HG02840 (cell line): ENCODE measurements around the gene NIPAL3.
"Not testable (repeated sequence)": the region's sequence is repeated elsewhere in the genome, so short reads cannot be mapped to it uniquely, and the experiment has no call there.

Experiments
- ATAC-seq: cut with Tn5 transposase; IDR thresholded peaks from one replicate; pipeline ENCODE4 v1.9.1; 2021; ENCODE audit warnings: mild to moderate bottlenecking, moderate library complexity, moderate number of reproducible peaks; ENCODE audit not compliant: unreplicated experiment, low FRiP score

NIPAL3 gene

DNA sequence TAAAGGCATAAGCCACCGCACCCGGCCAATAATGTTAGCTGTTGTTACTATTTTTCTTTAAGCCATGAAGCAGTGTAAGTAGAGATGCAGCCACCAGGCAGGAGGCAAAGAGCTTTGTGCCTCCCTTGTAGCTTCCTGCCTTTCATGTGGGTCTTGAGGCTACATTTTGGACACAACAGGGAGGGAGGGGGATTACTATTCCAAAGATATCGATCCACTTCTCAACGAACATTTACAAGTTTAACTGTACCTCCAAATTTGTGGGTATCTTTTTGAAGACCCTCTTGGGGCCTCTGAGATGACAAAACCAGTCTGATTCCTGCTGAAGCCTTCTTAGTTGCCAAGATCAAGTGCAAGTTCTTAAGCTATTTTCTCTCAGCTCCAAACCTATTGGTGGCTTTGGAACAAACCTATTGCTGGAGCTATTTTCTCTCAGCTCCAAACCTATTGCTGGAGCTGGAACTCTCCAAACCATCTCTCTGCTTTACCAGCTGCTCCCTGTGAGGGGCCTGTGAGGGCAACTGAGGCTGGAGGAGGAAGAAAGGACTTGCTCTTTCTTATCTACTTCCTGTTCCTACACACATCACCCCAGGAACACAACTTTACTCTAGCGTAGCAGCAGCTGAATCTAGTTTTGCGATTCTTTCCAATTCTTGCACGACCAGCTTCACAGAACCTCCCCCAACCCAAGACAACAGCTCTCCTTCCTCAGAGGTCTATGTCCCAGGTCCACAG lies 70.9 kb downstream of the NIPAL3 start:
- ATAC-seq = no peak

- no peak for ATAC-seq
Measured at GRCh38 chr1:24487455-24487854, 71.9 kb downstream of the NIPAL3 start.

GRCh38 chr1:24488159-24488558 lies 72.6 kb downstream of the NIPAL3 start:
- ATAC-seq = not testable (repeated sequence)

DNA sequence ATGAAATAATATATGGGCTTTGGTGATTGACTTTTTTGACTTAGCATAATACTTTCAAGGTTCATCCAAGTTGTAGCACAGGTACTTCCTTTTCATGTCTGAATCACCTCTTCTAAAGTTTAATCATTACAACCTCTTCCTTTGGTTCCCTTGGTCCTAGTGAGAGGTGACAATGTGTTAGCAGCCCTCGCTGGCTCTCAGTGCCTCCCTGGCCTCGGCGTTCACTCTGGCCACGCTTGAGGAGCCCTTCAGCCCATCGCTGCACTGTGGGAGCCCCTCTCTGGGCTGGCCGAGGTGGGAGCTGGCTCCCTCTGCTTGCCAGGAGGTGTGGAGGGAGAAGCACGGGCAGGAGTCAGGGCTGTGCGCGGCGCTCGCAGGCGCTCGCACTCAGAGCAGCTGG lies 74.1 kb downstream of the NIPAL3 start:
- ATAC-seq = no peak

DNA sequence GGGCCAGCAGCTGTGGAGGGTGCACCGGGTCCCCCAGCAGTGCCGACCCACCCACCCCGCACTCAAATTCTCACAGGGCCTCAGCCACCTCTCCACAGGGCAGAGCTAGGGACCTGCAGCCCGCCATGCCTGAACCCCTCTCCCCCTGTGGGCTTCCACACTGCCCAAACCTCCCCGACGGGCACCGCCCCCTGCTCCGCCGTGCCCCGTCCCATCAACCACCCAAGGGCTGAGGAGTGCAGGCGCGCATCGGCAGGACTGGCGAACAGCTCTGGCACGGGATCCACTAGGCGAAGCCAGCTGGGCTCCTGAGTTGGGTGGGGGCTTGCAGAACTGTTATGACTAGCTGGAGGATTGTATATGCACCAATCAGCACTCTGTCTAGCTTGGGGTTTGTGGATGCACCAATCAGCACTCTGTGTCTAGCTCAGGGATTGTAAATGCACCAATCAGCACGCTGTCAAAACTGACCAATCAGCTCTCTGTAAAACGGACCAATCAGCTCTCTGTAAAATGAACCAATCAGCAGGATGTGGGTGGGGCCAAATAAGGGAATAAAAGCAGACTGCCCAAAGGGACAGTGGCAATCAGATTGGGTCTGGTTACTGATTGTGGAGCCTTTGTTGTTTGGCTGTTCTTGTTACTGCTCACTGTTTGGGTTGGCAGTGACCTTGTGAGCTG lies 74.6 kb downstream of the NIPAL3 start:
- no peak for ATAC-seq

DNA sequence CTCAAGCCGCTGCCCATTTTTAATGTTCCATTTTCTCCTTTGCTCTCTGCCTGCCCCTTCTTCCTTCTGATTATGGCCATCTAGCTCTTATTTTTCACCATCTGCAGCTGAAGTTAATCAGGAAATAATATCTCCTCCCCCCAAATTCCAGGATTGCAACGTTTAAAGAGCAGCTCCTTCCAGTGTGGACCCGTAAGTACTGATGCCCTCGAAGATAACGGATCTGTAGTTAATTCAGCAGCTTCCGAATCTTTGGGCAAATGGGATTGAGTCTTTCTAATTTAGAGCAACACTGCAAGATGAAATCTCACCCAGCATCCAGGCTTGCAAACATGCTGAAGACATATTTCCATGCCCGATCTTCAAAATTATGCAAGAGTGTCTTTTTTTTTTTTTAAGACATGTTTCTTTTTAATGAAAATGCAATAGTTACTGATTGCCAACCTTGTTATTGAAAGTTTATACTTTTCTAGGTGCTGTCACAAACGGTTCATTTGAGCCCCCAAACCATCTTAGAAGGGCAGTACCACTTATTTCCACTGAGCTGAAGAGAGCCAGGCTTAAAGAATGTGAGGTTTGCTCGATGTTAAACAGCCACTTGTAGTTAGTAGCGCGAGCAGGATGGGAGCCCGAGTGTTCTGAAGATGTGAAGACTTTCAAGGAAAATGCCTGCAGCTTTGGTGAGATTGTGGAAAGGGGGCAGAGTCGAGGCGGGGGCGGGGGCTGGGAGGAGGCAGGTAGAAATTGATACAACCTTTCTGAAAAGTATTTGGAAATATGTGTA lies 76.2 kb downstream of the NIPAL3 start:
- ATAC-seq = no peak

DNA sequence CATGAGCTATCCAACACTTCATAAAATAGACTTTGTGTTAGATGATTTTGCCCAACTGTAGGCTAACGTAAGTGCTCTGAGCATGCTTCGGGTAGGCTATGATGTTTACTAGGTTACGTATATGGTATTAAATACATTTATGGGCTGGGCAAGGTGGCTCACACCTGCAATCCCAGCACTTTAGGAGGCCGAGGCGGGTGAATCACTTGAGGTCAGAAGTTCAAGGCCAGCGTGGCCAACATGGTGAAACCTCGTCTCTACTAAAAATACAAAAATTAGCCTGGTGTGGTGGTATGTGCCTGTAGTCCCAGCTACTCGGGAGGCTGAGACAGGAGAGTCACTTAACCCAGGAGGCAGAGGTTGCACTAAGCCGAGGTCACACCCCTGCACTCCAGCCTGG lies 77.3 kb downstream of the NIPAL3 start:
- not testable (repeated sequence) for ATAC-seq

GRCh38 chr1:24493785-24494184 lies 78.2 kb downstream of the NIPAL3 start:
- no peak for ATAC-seq

- no peak for ATAC-seq
Measured at GRCh38 chr1:24498589-24498988, 83.0 kb downstream of the NIPAL3 start.

DNA sequence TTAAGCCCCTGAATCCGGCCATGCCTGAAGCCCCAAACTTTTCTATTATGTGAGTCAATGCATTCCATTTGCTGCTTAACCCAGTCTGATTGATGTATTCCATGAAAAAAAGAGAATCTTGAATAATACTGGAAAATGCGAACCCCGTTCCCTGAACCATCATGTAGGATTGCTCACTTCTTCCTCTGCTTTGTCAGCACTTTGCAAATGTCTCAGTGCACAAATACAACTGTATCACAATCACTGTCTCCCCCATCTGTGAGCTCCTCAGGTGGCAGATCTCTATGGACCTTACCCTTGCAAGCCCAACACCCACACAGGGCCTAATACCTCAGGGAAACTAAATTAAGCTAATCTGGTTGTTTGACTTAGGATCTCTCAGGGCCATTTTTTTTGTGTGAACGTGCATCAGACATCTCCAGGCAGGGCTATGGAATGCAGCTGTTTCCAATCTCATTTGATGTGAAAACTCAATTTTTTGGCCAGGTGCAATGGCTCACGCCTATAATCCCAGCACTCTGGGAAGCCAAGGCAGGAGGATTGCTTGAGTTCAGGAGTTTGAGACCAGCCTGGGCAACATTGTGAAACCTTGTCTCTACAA lies 84.9 kb downstream of the NIPAL3 start:
- no peak for ATAC-seq

DNA sequence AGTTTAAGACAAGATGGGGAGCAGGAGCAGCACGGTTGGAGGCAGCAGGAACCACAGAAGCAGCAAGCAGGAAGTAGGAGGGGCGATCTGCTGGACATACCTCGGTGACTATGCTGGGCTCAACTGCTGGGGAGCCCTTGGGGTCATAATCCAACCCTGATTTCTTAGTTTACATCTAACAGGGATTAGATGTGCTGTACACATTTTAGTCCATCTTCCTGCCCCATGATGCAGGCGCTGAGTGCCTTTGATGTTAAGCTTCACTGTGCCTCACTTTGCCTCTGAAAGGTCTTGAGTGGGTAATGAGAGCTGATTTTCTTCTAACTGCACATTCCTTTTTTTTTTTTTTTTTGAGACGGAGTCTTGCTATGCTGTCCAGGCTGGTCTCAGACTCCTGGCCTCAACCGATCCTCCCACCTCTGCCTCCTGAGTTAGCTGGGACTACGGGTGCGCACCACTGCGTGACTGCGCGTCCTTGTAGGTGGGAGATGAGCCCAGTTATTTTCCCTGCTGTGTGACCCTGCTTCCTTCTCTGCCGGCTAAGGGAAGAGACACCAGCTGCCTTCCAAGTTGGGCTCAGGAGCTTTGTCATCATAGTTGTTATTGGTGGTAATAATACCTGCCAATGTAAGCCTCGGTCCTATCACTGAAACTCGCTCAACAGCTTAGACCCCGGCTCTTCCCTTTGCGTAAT lies 85.9 kb downstream of the NIPAL3 start:
- no peak for ATAC-seq

DNA sequence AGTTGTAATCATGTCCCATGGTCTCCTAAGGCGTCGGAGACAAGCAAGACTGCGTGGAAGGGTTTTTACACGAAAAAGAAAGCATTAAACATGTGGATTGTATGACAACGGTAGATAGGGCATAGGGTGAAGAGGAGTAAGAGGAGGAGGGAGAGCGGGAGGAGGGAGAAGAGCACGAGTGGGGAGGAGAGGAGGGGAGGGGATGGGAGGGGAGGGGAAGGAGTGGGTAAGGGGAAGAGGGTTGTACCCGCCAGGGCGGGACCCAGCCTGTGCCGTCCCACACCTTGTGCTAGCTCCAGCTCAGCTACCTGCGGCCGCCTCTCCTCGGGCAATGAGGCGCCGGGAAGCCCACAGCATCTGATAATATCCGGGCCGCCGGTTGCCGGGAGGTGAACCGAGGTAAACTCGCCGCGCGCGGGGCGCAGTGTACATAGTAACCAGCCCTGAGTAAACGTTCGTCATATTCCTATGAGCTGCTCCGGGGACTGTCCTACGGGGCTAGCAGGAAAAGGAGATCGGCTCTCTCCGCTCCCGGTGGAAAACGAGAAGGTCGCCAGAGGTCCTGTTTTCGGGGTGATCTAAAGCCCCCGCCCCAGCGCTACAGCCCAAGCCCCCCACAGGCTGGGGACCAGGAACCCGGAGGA lies 86.6 kb downstream of the NIPAL3 start:
- no peak for ATAC-seq

DNA sequence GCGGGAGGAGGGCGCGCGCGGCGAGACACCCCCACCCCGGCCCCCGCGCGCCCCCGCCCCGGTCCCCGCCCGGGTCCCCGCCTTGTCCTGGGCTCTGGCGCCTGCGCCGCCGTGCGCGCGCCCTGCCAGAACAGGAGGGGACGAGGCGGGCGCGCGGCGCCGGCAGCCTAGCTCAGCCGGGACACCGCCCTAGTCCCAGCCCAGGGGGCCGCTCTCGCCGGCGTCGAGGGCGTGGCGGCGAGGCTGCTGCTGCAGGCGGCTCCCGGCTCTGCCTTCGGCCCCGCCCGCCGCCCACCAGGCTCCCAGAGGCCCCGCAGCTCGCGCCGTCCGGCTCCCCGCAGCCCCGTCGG lies 87.1 kb downstream of the NIPAL3 start, which contains the start of gene RCAN3:
Gene RCAN3, plus strand, starts transcription at position 128 of the 350 bp plus-strand sequence. CDS start 11,537 bp downstream, outside the sequence.
- ATAC-seq = no peak

- ATAC-seq = no peak
Measured at GRCh38 chr1:24503059-24503751, 87.6 kb downstream of the NIPAL3 start.

- no peak for ATAC-seq
Measured at GRCh38 chr1:24503870-24504523, 88.4 kb downstream of the NIPAL3 start.

DNA sequence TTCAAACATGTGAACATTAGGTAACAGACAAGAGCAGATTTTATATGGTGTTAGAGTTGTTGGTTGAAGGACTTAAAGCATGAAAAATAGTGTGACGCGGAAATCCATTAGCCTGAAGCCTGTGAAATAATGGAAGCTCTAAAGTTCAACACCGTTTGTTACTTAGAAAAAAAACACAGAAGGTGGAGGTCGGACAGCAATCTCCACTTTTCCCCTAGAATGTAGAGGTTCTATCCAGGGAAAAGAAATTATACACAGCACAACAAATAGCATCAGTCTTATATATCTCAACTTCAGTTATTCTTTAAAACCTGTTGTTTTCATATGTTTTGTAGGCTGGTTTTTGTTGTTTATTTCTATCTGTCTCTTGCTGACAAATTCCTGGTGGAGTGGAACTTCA lies 89.0 kb downstream of the NIPAL3 start:
- ATAC-seq = no peak

- ATAC-seq = no peak
Measured at GRCh38 chr1:24505816-24506215, 90.2 kb downstream of the NIPAL3 start.

- no peak for ATAC-seq
Measured at GRCh38 chr1:24506691-24507381, 91.2 kb downstream of the NIPAL3 start.
